Superior temporal gyrus (tissue), 1 donor: ENCODE measurements around the gene OR2AP1.
"Not testable (repeated sequence)": the region's sequence is repeated elsewhere in the genome, so short reads cannot be mapped to it uniquely, and the experiment has no call there.

ENCODE experiments used
- DNase-seq: peaks from one replicate; pipeline ENCODE4 v3.0.0-alpha.2; 2016; ENCODE audit errors: extremely low spot score

The OR2AP1 gene

GRCh38 chr12:55572168-55572567 is at the start of gene OR2AP1:
OR2AP1 (plus strand) TSS chr12:55572468; CDS start chr12:55574415, 1,947 bp downstream.
- DNase-seq = no peak

GRCh38 chr12:55548235-55548634 is 24.0 kb upstream of the OR2AP1 start:
- not testable (repeated sequence) for DNase-seq

- no peak for DNase-seq
Measured at GRCh38 chr12:55548756-55549155, 23.5 kb upstream of the OR2AP1 start.

- no peak for DNase-seq
Measured at GRCh38 chr12:55549302-55549701, 23.0 kb upstream of the OR2AP1 start, which contains the start of gene OR6C4. OR6C4 (plus strand) TSS chr12:55549602; CDS start chr12:55551227, 1,625 bp downstream.

- no peak for DNase-seq
Measured at GRCh38 chr12:55554296-55554695, 18.0 kb upstream of the OR2AP1 start.

GRCh38 chr12:55570060-55570459 is 2.2 kb upstream of the OR2AP1 start:
- DNase-seq = not testable (repeated sequence)

- not testable (repeated sequence) for DNase-seq
Measured at GRCh38 chr12:55570689-55571088, 1.6 kb upstream of the OR2AP1 start.

- DNase-seq = no peak
Measured at GRCh38 chr12:55582066-55582465, 9.8 kb downstream of the OR2AP1 start.

- no peak for DNase-seq
Measured at GRCh38 chr12:55585817-55586216, 13.5 kb downstream of the OR2AP1 start.

GRCh38 chr12:55590152-55590551 is 17.9 kb downstream of the OR2AP1 start:
- not testable (repeated sequence) for DNase-seq

- DNase-seq = no peak
Measured at GRCh38 chr12:55607821-55608594, 35.7 kb downstream of the OR2AP1 start.

GRCh38 chr12:55610598-55610997 is 38.3 kb downstream of the OR2AP1 start:
- DNase-seq = no peak

GRCh38 chr12:55612646-55613045 is 40.4 kb downstream of the OR2AP1 start:
- no peak for DNase-seq

- DNase-seq = no peak
Measured at GRCh38 chr12:55614764-55615163, 42.5 kb downstream of the OR2AP1 start.

- DNase-seq = peak; percentile 96
Measured at GRCh38 chr12:55619354-55620138, 47.3 kb downstream of the OR2AP1 start.

- no peak for DNase-seq
Measured at GRCh38 chr12:55624056-55624455, 51.8 kb downstream of the OR2AP1 start.
